GM23248 (cell line): ENCODE results near the gene C2CD2. TPM values are rescaled to one million over a fixed set of nuclear protein-coding genes. Genes with fewer than 3 reads are reported as not detected.
A peak's percentile ranks its signal among the peaks of the same experiment; 100 is the strongest.

ENCODE experiments used
- DNase-seq: peaks from one replicate; pipeline ENCODE4 v3.0.0-alpha.2; 2015
- H2AFZ ChIP-seq: fragments of 200-600 bp; sonication (generic); 2 replicates; pipeline ENCODE4 v1.6.1; 2016; ENCODE audit warnings: antibody characterized with exemption
- H3F3A ChIP-seq: fragments of 200-600 bp; sonication (generic); 2 replicates; pipeline ENCODE4 v1.6.1; 2016; ENCODE audit warnings: mild to moderate bottlenecking, antibody characterized with exemption, mixed run types; ENCODE audit not compliant: insufficient read depth
- H3K27ac ChIP-seq: fragments of 200-600 bp; sonication (generic); 2 replicates; pipeline ENCODE4 v1.5.1; 2016; ENCODE audit warnings: mild to moderate bottlenecking
- H3K27me3 ChIP-seq: fragments of 200-600 bp; sonication (generic); replicated peaks from 2 replicates; pipeline ENCODE4 v1.6.1; 2016; ENCODE audit warnings: mild to moderate bottlenecking; ENCODE audit not compliant: insufficient read depth
- H3K36me3 ChIP-seq: fragments of 200-600 bp; sonication (generic); 2 replicates; pipeline ENCODE4 v1.6.1; 2016; ENCODE audit warnings: low read depth, mild to moderate bottlenecking
- H3K4me1 ChIP-seq: fragments of 200-600 bp; sonication (generic); 2 replicates; pipeline ENCODE4 v1.6.1; 2016; ENCODE audit warnings: mild to moderate bottlenecking; ENCODE audit not compliant: insufficient read depth
- H3K4me2 ChIP-seq: fragments of 200-600 bp; sonication (generic); one replicate; pipeline ENCODE4 v1.6.1; 2016; ENCODE audit warnings: mild to moderate bottlenecking; ENCODE audit not compliant: unreplicated experiment
- H3K4me3 ChIP-seq: fragments of 200-600 bp; sonication (generic); 2 replicates; pipeline ENCODE4 v1.5.1; 2016; ENCODE audit warnings: mild to moderate bottlenecking
- H3K79me2 ChIP-seq: fragments of 200-600 bp; sonication (generic); 2 replicates; pipeline ENCODE4 v1.6.1; 2016; ENCODE audit warnings: mild to moderate bottlenecking; ENCODE audit not compliant: insufficient read depth
- H3K9ac ChIP-seq: fragments of 200-600 bp; sonication (generic); 2 replicates; pipeline ENCODE4 v1.6.1; 2016; ENCODE audit warnings: mild to moderate bottlenecking
- H3K9me2 ChIP-seq: fragments of 200-600 bp; sonication (generic); 2 replicates; pipeline ENCODE4 v1.6.1; 2016; ENCODE audit warnings: mixed run types, mild to moderate bottlenecking, moderate library complexity; ENCODE audit not compliant: insufficient read depth
- H3K9me3 ChIP-seq: fragments of 200-600 bp; sonication (generic); one replicate; pipeline ENCODE4 v1.6.1; 2017; ENCODE audit warnings: low read depth
- H4K20me1 ChIP-seq: fragments of 200-600 bp; sonication (generic); 2 replicates; pipeline ENCODE4 v1.6.0; 2016; ENCODE audit not compliant: insufficient read depth
- EZH2 ChIP-seq: fragments of 200-600 bp; sonication (generic); IDR thresholded peaks from 2 replicates; pipeline ENCODE4 v1.6.1; 2018; ENCODE audit warnings: antibody characterized with exemption, mild to moderate bottlenecking; ENCODE audit not compliant: insufficient read depth, poor library complexity, severe bottlenecking
- EZH2phosphoT487 ChIP-seq: fragments of 200-600 bp; sonication (generic); IDR thresholded peaks from 2 replicates; pipeline ENCODE4 v1.6.1; 2018; ENCODE audit warnings: antibody characterized with exemption, moderate library complexity, mild to moderate bottlenecking, low read depth; ENCODE audit not compliant: insufficient read depth
- WGBS, 2 experiments: methylation state at CpG; one replicate each; pipeline ENCODE4 v1.1.6; 2015 to 2017; ENCODE audit warnings: low lambda C conversion rate in 2 of 2, low coverage in 1 of 2; ENCODE audit errors: missing lambda C conversion rate in 2 of 2; 5-methylcytosine and 5-hydroxymethylcytosine counted together
- in situ Hi-C: fragments of 300-500 bp; cut with MboI; formaldehyde crosslinking; loops from 2 replicates; pipeline ENCODE4 v1.15.0; 2020
- polyA plus RNA-seq: library from polyadenylated mRNA; unstranded; fragments of >200 nt; fragmentation: Nextera tagmentation; extraction: Ambion mirVana; gene quantifications from 2 replicates; pipeline ENCODE4 v1.2.1, GENCODE V29; 2016
- total RNA-seq: library from RNA; depleted of rRNA; stranded (reverse); fragments of >200 nt; shearing (Covaris generic); gene quantifications from 2 replicates; pipeline ENCODE4 v1.2.3, GENCODE V29; 2014

C2CD2 gene
- total and polyA plus RNA-seq, 2 experiments from 2014 or later, result 7.6 to 12.2 TPM

DNA sequence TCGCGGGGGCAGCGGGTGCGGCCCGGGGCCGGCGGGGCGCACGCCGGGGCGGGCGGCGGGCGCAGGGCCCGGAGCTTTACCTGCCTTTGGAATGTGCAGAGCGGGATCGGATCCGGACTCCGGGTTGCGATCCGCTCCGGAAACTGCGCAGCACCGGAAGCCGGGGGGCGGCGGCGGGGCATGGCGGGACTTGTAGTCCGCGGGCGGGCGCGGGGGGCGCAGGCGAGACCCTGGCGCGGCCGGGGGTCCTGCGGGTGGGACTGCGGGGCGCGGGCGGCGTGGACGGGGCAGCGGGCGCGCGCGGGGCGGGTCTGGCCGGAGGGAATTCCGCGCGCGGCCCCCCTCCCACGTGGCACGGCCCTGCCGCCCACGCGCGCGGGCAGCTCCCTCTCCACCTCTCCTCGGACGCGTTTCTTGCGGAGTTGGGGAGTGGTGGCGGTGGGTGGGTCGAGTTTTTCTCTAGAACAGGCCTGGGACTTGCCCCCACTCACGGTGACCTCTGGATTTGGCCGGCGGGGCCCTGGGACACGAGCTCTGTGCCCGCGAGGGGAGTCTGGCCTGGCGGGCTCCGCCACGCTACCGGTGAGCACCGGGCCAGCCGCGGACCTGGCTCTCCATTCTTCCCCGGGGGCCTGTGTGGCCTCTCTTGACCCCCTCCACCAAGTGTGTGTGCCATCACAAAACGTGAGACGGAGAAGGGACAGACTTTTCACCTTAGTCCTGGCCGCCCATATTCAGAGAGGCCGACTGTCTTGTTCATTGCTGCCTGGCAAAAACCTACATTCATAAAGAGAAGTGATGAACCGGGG lies 74.4 kb downstream of the C2CD2 start, which contains the start of gene PRDM15:
Gene PRDM15 (minus strand): TSS at position 155 of the 809 bp plus-strand sequence. CDS start 18,981 bp downstream, outside the sequence.
- no peaks in the 10 kb centered on the region for H3K9me3 ChIP-seq
- 2 to 4% methylated on average over 18 to 62 of the region's 89 CpGs for WGBS, 2 experiments
- H4K20me1 ChIP-seq, result no peaks in the 10 kb centered on the region
- peaks cover 36% of the 10 kb centered on the region for H3K79me2 ChIP-seq
- peak within 1 kb of the TSS; percentile 84 for H3K27ac ChIP-seq
- H3F3A ChIP-seq, result peaks cover 20% of the 10 kb centered on the region
- in situ Hi-C loops, result no loop called here
- no peaks in the 10 kb centered on the region for H3K9me2 ChIP-seq
- TF ChIP-seq EZH2phosphoT487 (no peak), EZH2 (no peak)
- peak; percentile 90 for DNase-seq
- H3K9ac ChIP-seq, result peak within 1 kb of the TSS; percentile 98
- no peaks in the 10 kb centered on the region for H3K27me3 ChIP-seq
- H3K36me3 ChIP-seq, result no peaks in the 10 kb centered on the region
- H3K4me2 ChIP-seq, result peak within 1 kb of the TSS; percentile 92
- H3K4me1 ChIP-seq, result peaks cover 14% of the 10 kb centered on the region
- peak within 1 kb of the TSS; percentile 87 for H2AFZ ChIP-seq
- H3K4me3 ChIP-seq, result peak within 1 kb of the TSS; percentile 100

DNA sequence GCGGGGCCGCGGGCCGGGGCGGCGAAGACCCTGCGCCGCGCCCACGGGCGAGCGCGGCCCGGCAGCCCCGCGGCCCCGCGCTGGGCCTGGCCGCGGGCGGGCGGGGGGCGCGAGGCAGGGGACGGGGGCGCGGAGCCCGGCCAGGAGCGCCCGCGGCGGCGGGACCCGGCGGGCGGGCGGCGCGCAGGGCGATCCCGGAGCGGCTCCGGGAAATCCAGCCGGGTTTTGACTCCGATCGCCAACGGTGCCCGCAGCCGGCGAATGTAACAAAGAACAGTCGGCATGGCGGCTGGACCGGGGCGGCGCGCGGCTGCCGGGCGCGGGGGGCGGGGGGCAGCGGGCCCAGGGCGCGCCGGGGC lies 75.0 kb downstream of the C2CD2 start:
- no peaks in the 10 kb centered on the region for H3K9me3 ChIP-seq
- H3K36me3 ChIP-seq, result no peaks in the 10 kb centered on the region
- H3K4me2 ChIP-seq, result no peak overlapping the region
- no peak for TF ChIP-seq EZH2
- TF ChIP-seq EZH2phosphoT487, result no peak
- H3K4me3 ChIP-seq, result peak overlapping the region; percentile 100
- in situ Hi-C loops, result no loop called here
- H3K27me3 ChIP-seq, result no peaks in the 10 kb centered on the region
- no peaks in the 10 kb centered on the region for H3K9me2 ChIP-seq
- H3K9ac ChIP-seq, result peak overlapping the region; percentile 96
- peaks cover 36% of the 10 kb centered on the region for H3K79me2 ChIP-seq
- peaks cover 14% of the 10 kb centered on the region for H3K4me1 ChIP-seq
- WGBS, 2 experiments, result 0 to 1% methylated on average over 14 to 22 of the region's 65 CpGs
- H2AFZ ChIP-seq, result no peak overlapping the region
- DNase-seq, result peak; percentile 94
- H3F3A ChIP-seq, result peaks cover 20% of the 10 kb centered on the region
- no peaks in the 10 kb centered on the region for H4K20me1 ChIP-seq
- peak overlapping the region; percentile 58; the same call in 1 of the 2 replicates for H3K27ac ChIP-seq

DNA sequence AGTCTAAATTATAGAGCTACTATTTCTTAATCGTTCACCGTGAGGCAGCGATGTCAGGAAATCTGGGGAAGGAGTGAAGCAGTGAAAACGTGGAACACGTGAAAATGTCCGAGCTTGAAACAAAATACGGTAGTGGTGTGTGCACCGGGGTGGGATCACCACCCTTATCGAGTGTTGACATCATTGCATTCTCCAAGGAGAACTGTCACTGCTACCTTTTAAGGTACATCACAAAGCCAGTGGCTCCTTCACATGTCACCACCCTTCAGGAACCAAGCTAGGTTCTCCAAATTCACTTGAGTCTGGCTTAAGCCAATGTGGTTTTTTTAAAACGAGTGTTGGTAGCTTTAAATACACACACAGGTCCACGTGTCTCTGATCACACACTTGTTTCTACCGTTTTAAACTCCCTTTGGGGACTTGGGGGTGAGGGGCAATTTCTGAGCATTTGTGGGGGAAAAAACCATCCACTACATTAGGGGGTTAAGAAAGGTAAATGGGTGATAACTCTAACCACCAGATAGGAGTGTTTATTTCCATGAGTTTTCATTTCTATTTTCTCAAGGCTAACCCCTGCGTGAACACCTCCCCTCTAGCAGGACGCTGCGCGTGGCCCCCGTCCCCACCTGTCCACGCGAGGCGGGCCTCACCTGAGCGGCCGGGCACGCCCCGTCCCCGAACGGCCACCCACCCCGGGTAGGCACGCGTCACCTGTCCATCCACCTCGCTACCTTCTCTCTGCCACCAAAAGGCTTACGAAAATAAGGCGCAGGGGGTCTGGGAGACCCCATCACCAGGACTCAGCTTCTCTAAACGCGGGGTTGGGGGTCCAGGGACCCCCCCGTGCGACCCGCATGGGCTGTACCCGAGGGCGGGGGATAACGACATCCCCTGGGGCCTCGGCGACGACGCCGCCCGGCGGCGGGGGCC lies 75.7 kb downstream of the C2CD2 start:
- no peaks in the 10 kb centered on the region for H3K27me3 ChIP-seq
- H4K20me1 ChIP-seq, result no peaks in the 10 kb centered on the region
- no peaks in the 10 kb centered on the region for H3K36me3 ChIP-seq
- peak overlapping the region; percentile 58 for H3K27ac ChIP-seq
- no peak for TF ChIP-seq EZH2phosphoT487
- no peak for TF ChIP-seq EZH2
- H3K4me2 ChIP-seq, result peak overlapping the region; percentile 92
- H3K4me3 ChIP-seq, result peak overlapping the region; percentile 100
- peaks cover 20% of the 10 kb centered on the region for H3F3A ChIP-seq
- peaks cover 14% of the 10 kb centered on the region for H3K4me1 ChIP-seq
- H3K79me2 ChIP-seq, result peaks cover 36% of the 10 kb centered on the region
- peak overlapping the region; percentile 96 for H3K9ac ChIP-seq
- peak overlapping the region; percentile 65 for H2AFZ ChIP-seq
- no peaks in the 10 kb centered on the region for H3K9me3 ChIP-seq
- in situ Hi-C loops, result no loop called here
- peak; percentile 81 for DNase-seq
- WGBS, 2 experiments, result 1% methylated on average over 37 to 48 of the region's 48 CpGs
- H3K9me2 ChIP-seq, result no peaks in the 10 kb centered on the region
